ENCODE measurements around the gene PRPF6. TPM values are rescaled to one million over a fixed set of nuclear protein-coding genes. Genes with fewer than 3 reads are reported as not detected.

PRPF6 gene
- total and polyA plus RNA-seq, 2 of the 13 experiments (the other 11 are each of a cell fraction or from before 2014, with no cell fraction given) = 63.7 to 101 TPM

GRCh38 chr20:63956664-63957003, 24.3 kb upstream of the PRPF6 start (continued):
- TF ChIP-seq ZBTB25 (CRISPR knock-in tag; IDR thresholded peaks at IDR 0.05) = no peak
- no peak for TF ChIP-seq NCOA2 (CRISPR knock-in tag; IDR thresholded peaks at IDR 0.05)
- TF ChIP-seq ZNF549 (CRISPR knock-in tag; IDR thresholded peaks at IDR 0.05) = no peak
- TF ChIP-seq ARNT2 (CRISPR knock-in tag; IDR thresholded peaks at IDR 0.05; ENCODE audit: low read depth) = no peak
- no peak for TF ChIP-seq MATR3 (CRISPR knock-in tag; IDR thresholded peaks at IDR 0.05)
- no peak for TF ChIP-seq ARID2 (CRISPR knock-in tag; IDR thresholded peaks at IDR 0.05; ENCODE audit: borderline replicate concordance)
- no peak for TF ChIP-seq ZNF816 (CRISPR knock-in tag; IDR thresholded peaks at IDR 0.05; ENCODE audit: borderline replicate concordance)
- TF ChIP-seq ZNF331 (CRISPR knock-in tag; IDR thresholded peaks at IDR 0.05) = no peak
- TF ChIP-seq ZNF646 (CRISPR knock-in tag; IDR thresholded peaks at IDR 0.05) = no peak
- no peak for TF ChIP-seq AKNA (CRISPR knock-in tag; IDR thresholded peaks at IDR 0.05; ENCODE audit: borderline replicate concordance)
- no peak for TF ChIP-seq GRHL1 (CRISPR knock-in tag; conservative IDR thresholded peaks at IDR 0.05)
- TF ChIP-seq ESRRA (CRISPR knock-in tag; IDR thresholded peaks at IDR 0.05; ENCODE audit: low read depth) = no peak
- peak; percentile 35; the same call in 1 of the 2 replicates for TF ChIP-seq HNF1B (CRISPR knock-in tag; IDR thresholded peaks at IDR 0.05)
- no peak for TF ChIP-seq SIX4 (CRISPR knock-in tag; IDR thresholded peaks at IDR 0.05)

Data from HepG2 (cell line).